DOHH2 (cell line): ENCODE data around the gene FAM47B.

Experiments
- H3F3A ChIP-seq: fragments of 200-600 bp; sonication (generic), shearing (Covaris generic); 2 replicates; pipeline ENCODE4 v1.6.0; 2016; ENCODE audit warnings: antibody characterized with exemption, mild to moderate bottlenecking; ENCODE audit not compliant: control insufficient read depth, insufficient read depth
- H3K27ac ChIP-seq: fragments of 200-600 bp; sonication (generic); 2 replicates; pipeline ENCODE4 v1.5.1; 2014; ENCODE audit warnings: low read depth, mild to moderate bottlenecking, low read length, moderate library complexity
- H3K27me3 ChIP-seq: fragments of 200-600 bp; sonication (generic); 2 replicates; pipeline ENCODE4 v1.6.1; 2014; ENCODE audit warnings: mild to moderate bottlenecking, low read length, mixed read lengths; ENCODE audit not compliant: control insufficient read depth
- H3K36me3 ChIP-seq: fragments of 200-600 bp; sonication (generic); 2 replicates; pipeline ENCODE4 v1.6.1; 2014; ENCODE audit warnings: mild to moderate bottlenecking, low read length, moderate library complexity, mixed read lengths; ENCODE audit not compliant: control insufficient read depth
- H3K4me1 ChIP-seq: fragments of 200-600 bp; sonication (generic); 2 replicates; pipeline ENCODE4 v1.6.1; 2014; ENCODE audit warnings: mild to moderate bottlenecking, low read length, mixed read lengths; ENCODE audit not compliant: control insufficient read depth
- H3K4me2 ChIP-seq: fragments of 200-600 bp; sonication (generic); 2 replicates; pipeline ENCODE4 v1.6.0; 2014; ENCODE audit warnings: mild to moderate bottlenecking, low read length, moderate library complexity
- H3K4me3 ChIP-seq: fragments of 200-600 bp; sonication (generic); 2 replicates; pipeline ENCODE4 v1.5.1; 2014; ENCODE audit warnings: mild to moderate bottlenecking, low read length, mixed read lengths
- H3K79me2 ChIP-seq: fragments of 200-600 bp; sonication (generic); 2 replicates; pipeline ENCODE4 v1.6.1; 2014; ENCODE audit warnings: mild to moderate bottlenecking, low read length, mixed read lengths; ENCODE audit not compliant: control insufficient read depth
- H3K9me2 ChIP-seq: fragments of 200-600 bp; sonication (generic); replicated peaks from 2 replicates; pipeline ENCODE4 v1.6.1; 2014; ENCODE audit warnings: mild to moderate bottlenecking, low read length, mixed read lengths; ENCODE audit not compliant: control insufficient read depth
- H3K9me3 ChIP-seq: fragments of 200-600 bp; sonication (generic); 2 replicates; pipeline ENCODE4 v1.6.1; 2014; ENCODE audit warnings: antibody characterized with exemption, low read length, mixed read lengths; ENCODE audit not compliant: control insufficient read depth, insufficient read depth
- H4K20me1 ChIP-seq: fragments of 200-600 bp; sonication (generic); 2 replicates; pipeline ENCODE4 v1.6.0; 2014; ENCODE audit warnings: low read depth, mild to moderate bottlenecking, antibody characterized with exemption, low read length, moderate library complexity; ENCODE audit not compliant: control insufficient read depth, insufficient read depth
- CTCF ChIP-seq: fragments of 200-600 bp; sonication (generic); IDR thresholded peaks from one replicate; pipeline ENCODE4 v1.5.1; 2014; ENCODE audit warnings: antibody characterized with exemption, mild to moderate bottlenecking, low read depth, low read length; ENCODE audit not compliant: poor library complexity, severe bottlenecking
- EZH2phosphoT487 ChIP-seq: fragments of 200-600 bp; sonication (generic); IDR thresholded peaks from 2 replicates; pipeline ENCODE4 v1.6.1; 2017; ENCODE audit warnings: borderline replicate concordance, mild to moderate bottlenecking, antibody characterized with exemption, low read length, moderate library complexity, mixed read lengths

The FAM47B gene

DNA sequence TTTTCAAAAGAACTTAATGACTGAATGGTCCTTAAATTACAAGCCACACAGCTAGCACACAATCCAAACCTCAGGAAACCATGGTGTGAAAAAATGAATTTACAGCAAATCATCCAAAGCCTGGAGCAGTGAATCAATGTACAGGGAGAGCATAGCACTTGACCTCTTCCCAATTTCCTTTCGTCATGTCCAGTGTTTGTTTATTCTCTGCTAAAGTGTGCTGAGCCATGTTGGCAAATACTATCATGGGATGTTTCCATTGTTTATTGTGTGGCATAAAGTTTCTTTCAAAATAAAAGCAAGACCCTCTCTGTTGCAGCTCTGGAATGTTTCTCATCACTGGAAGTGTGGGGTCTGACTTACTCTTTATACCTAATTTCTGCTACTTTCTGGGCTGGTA is 25.4 kb upstream of the FAM47B start:
- Histone ChIP-seq H3K9me2 (no peaks in the 10 kb centered on the region), H3K9me3 (no peaks in the 10 kb centered on the region), H3K36me3 (no peaks in the 10 kb centered on the region), H3K79me2 (no peaks in the 10 kb centered on the region), H3K27me3 (no peaks in the 10 kb centered on the region), H3K27ac (no peak overlapping the region), H3K4me3 (no peak overlapping the region), H3F3A (no peaks in the 10 kb centered on the region), H3K4me2 (no peak overlapping the region), H4K20me1 (no peaks in the 10 kb centered on the region), H3K4me1 (no peaks in the 10 kb centered on the region)
- no peak for TF ChIP-seq EZH2phosphoT487
- TF ChIP-seq CTCF, result no peak

DNA sequence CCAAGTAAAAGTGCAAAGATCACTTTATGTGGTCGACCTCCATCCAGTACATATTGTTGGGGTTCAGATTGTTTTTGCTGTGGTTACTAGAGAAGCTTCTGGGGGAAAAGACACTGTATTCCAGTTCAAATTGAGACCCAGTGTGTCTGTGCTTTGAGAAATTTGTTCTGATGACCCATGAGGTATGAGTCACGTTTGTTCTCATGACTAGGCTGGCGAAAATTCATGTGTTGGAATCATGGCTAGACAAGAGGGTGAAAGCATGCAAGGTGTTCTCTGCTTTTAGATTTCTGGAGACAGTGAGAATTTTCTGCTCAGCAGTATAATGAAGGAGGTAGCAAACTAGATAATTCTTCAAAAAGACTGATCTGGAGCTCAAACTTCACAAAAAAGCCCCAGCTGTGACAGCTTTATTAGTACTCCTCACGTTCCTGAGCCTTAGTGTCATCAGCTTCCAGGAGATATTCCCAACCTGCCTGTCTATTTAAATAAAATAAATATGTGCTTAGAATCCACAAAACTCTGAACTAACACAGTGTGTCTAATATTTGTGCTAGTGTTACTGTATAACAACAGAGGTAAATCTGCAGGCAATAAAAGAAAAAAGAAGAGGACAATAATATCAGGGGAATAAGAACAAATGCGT is 24.4 kb upstream of the FAM47B start:
- Histone ChIP-seq H4K20me1 (no peaks in the 10 kb centered on the region), H3K9me2 (no peaks in the 10 kb centered on the region), H3K27ac (no peak overlapping the region), H3K9me3 (no peaks in the 10 kb centered on the region), H3K79me2 (no peaks in the 10 kb centered on the region), H3K36me3 (no peaks in the 10 kb centered on the region), H3K4me3 (no peak overlapping the region), H3K27me3 (no peaks in the 10 kb centered on the region), H3F3A (no peaks in the 10 kb centered on the region), H3K4me2 (no peak overlapping the region), H3K4me1 (no peaks in the 10 kb centered on the region)
- no peak for TF ChIP-seq CTCF
- TF ChIP-seq EZH2phosphoT487, result no peak

- Histone ChIP-seq H3K4me1 (no peaks in the 10 kb centered on the region), H3K4me3 (no peak overlapping the region), H3K27me3 (no peaks in the 10 kb centered on the region)
Measured at GRCh38 chrX:34918856-34919255, 23.7 kb upstream of the FAM47B start.

More at GRCh38 chrX:34918856-34919255, 23.7 kb upstream of the FAM47B start:
- Histone ChIP-seq H4K20me1 (no peaks in the 10 kb centered on the region), H3K36me3 (no peaks in the 10 kb centered on the region), H3K79me2 (no peaks in the 10 kb centered on the region), H3K27ac (no peak overlapping the region), H3K9me3 (no peaks in the 10 kb centered on the region), H3F3A (no peaks in the 10 kb centered on the region), H3K9me2 (no peaks in the 10 kb centered on the region), H3K4me2 (no peak overlapping the region)
- TF ChIP-seq CTCF (no peak), EZH2phosphoT487 (no peak)
